GM12865 (cell line): ENCODE measurements around the gene MBP.

Experiments used
- DNase-seq: peaks from one replicate; pipeline ENCODE4 v3.0.0; 2010; ENCODE audit warnings: low read depth
- H3K4me3 ChIP-seq: 2 replicates; pipeline ENCODE4 v1.5.1; 2011; ENCODE audit warnings: mild to moderate bottlenecking, low read depth, low read length, control low read depth
- TF ChIP-seq, protein P1 (sequence below): IDR thresholded peaks from 2 replicates; pipeline ENCODE4 v1.5.1; 2011; ENCODE audit warnings: low read length, control low read depth, low read depth, inconsistent platforms; ENCODE audit not compliant: insufficient read depth; ENCODE audit errors: missing control alignments

The MBP gene

GRCh38 chr18:77052297-77052982, 80.1 kb downstream of the MBP start:
- TF ChIP-seq, protein P1, sequence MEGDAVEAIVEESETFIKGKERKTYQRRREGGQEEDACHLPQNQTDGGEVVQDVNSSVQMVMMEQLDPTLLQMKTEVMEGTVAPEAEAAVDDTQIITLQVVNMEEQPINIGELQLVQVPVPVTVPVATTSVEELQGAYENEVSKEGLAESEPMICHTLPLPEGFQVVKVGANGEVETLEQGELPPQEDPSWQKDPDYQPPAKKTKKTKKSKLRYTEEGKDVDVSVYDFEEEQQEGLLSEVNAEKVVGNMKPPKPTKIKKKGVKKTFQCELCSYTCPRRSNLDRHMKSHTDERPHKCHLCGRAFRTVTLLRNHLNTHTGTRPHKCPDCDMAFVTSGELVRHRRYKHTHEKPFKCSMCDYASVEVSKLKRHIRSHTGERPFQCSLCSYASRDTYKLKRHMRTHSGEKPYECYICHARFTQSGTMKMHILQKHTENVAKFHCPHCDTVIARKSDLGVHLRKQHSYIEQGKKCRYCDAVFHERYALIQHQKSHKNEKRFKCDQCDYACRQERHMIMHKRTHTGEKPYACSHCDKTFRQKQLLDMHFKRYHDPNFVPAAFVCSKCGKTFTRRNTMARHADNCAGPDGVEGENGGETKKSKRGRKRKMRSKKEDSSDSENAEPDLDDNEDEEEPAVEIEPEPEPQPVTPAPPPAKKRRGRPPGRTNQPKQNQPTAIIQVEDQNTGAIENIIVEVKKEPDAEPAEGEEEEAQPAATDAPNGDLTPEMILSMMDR = no peak
- DNase-seq = no peak
- H3K4me3 ChIP-seq = no peak overlapping the region

GRCh38 chr18:77051581-77052296, 80.8 kb downstream of the MBP start:
- no peak for DNase-seq
- TF ChIP-seq, protein P1 = no peak
- no peak overlapping the region for H3K4me3 ChIP-seq

DNA sequence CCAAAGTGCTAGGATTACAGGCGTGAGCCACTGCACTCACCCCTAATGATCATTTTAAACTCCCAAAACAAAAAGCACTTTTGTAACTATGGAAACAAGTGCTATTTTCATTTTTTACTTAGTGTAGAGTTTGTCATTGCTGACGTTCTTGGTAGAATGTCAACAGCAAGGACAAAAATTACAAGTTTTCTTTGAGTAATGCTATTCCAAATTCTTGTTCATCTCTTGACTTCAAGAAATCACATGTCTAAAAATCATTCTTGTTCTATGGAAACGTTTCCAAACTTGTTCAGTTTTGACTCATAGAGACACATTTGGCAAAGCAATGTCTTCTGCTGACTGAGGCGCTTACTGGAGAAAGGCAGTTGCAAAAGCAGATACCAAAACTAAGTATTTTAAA, 82.6 kb downstream of the MBP start:
- no peak for DNase-seq
- TF ChIP-seq, protein P1 = no peak
- no peak overlapping the region for H3K4me3 ChIP-seq

DNA sequence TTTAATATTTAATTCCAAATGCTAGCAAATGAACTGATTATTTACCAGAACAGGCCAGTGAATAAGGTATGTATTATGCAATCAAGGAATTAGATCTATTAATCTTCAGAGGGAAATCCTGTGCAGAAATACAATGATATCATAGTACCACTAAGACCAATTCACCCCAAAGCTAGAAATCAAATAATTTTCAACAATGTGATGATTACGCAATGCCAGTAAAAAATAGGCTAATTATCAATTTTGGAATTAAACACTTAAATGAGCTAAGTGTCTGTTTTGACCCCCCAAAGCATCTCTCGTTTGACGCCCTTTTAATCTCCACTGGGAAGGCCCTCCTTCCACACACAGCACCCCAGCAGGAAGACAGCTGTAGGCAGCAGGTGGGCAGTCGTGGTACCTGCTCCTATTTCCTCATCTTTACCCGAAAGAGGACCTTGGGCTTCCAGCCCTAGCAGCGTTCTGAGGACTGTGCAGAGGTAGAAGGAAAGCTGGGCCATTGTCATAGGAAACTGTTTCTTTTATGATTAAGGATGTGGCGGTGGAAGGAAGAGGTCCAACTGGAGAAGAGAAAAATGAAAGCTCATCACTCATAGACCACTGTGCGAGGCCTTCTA, 84.7 kb downstream of the MBP start:
- TF ChIP-seq, protein P1 = no peak
- no peak for DNase-seq
- H3K4me3 ChIP-seq = no peak overlapping the region

- H3K4me3 ChIP-seq = no peak overlapping the region
- DNase-seq = no peak
- TF ChIP-seq, protein P1 = no peak
Measured at GRCh38 chr18:77046994-77047393, 85.6 kb downstream of the MBP start.

DNA sequence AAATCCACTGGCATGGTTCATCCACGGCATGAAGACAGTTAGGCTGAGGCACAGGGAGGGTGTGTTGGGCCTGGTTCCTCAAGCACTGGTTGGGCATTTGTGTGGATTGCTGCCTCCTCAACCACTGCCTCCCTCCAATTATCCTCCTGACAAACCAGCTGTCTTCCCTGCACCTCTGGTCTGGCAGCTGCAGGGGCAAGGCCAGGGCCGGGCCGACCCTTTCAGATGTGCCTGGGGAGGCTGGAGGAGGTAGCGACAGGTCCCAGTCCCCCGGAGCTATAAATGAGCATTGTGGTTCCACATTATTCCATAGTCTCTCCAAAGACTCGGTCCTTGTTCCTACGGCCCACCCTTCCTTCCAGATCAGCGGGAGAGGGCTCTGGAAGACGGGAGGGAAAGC, 86.2 kb downstream of the MBP start:
- H3K4me3 ChIP-seq = no peak overlapping the region
- TF ChIP-seq, protein P1 = no peak
- DNase-seq = no peak

- H3K4me3 ChIP-seq = no peak overlapping the region
- no peak for DNase-seq
- TF ChIP-seq, protein P1 = no peak
Measured at GRCh38 chr18:77045677-77046076, 86.9 kb downstream of the MBP start.
